ENCODE measurements around the gene NCOA7.
"Not testable (repeated sequence)": the region's sequence is repeated elsewhere in the genome, so short reads cannot be mapped to it uniquely, and the experiment has no call there.

The NCOA7 gene

GRCh38 chr6:125882243-125882642 lies 91.5 kb downstream of the NCOA7 start:
- Histone ChIP-seq H3K9ac (ENCODE audit: low read length) (no peak overlapping the region), H3K4me3 (ENCODE audit: low read length) (no peak overlapping the region), H3K9me3 (ENCODE audit: control insufficient read depth, low read length) (no peaks in the 10 kb centered on the region), H3K27me3 (ENCODE audit: control insufficient read depth, insufficient read depth, low read length) (no peaks in the 10 kb centered on the region), H3K36me3 (ENCODE audit: control insufficient read depth, insufficient read depth, low read length) (no peaks in the 10 kb centered on the region), H3K4me1 (ENCODE audit: control insufficient read depth, insufficient read depth, low read length) (no peaks in the 10 kb centered on the region)

- Histone ChIP-seq H3K36me3 (ENCODE audit: control insufficient read depth, insufficient read depth, low read length) (no peaks in the 10 kb centered on the region), H3K9ac (ENCODE audit: low read length) (no peak overlapping the region), H3K27me3 (ENCODE audit: control insufficient read depth, insufficient read depth, low read length) (no peaks in the 10 kb centered on the region), H3K4me3 (ENCODE audit: low read length) (no peak overlapping the region), H3K9me3 (ENCODE audit: control insufficient read depth, low read length) (no peaks in the 10 kb centered on the region), H3K4me1 (ENCODE audit: control insufficient read depth, insufficient read depth, low read length) (no peaks in the 10 kb centered on the region)
Measured at GRCh38 chr6:125884634-125885371, 94.0 kb downstream of the NCOA7 start.

- H3K4me1 ChIP-seq (ENCODE audit: control insufficient read depth, insufficient read depth, low read length): no peaks in the 10 kb centered on the region
- no peak overlapping the region for H3K9ac ChIP-seq (ENCODE audit: low read length)
- no peak overlapping the region for H3K4me3 ChIP-seq (ENCODE audit: low read length)
- no peaks in the 10 kb centered on the region for H3K27me3 ChIP-seq (ENCODE audit: control insufficient read depth, insufficient read depth, low read length)
- no peaks in the 10 kb centered on the region for H3K36me3 ChIP-seq (ENCODE audit: control insufficient read depth, insufficient read depth, low read length)
- no peaks in the 10 kb centered on the region for H3K9me3 ChIP-seq (ENCODE audit: control insufficient read depth, low read length)
Measured at GRCh38 chr6:125886021-125886420, 95.3 kb downstream of the NCOA7 start.

- H3K36me3 ChIP-seq (ENCODE audit: control insufficient read depth, insufficient read depth, low read length): no peaks in the 10 kb centered on the region
- no peak overlapping the region for H3K4me3 ChIP-seq (ENCODE audit: low read length)
- H3K9ac ChIP-seq (ENCODE audit: low read length): no peak overlapping the region
- no peaks in the 10 kb centered on the region for H3K9me3 ChIP-seq (ENCODE audit: control insufficient read depth, low read length)
- no peaks in the 10 kb centered on the region for H3K27me3 ChIP-seq (ENCODE audit: control insufficient read depth, insufficient read depth, low read length)
- H3K4me1 ChIP-seq (ENCODE audit: control insufficient read depth, insufficient read depth, low read length): no peaks in the 10 kb centered on the region
Measured at GRCh38 chr6:125886914-125887313, 96.2 kb downstream of the NCOA7 start.

- Histone ChIP-seq H3K9me3 (ENCODE audit: control insufficient read depth, low read length) (no peaks in the 10 kb centered on the region), H3K27me3 (ENCODE audit: control insufficient read depth, insufficient read depth, low read length) (no peaks in the 10 kb centered on the region), H3K36me3 (ENCODE audit: control insufficient read depth, insufficient read depth, low read length) (no peaks in the 10 kb centered on the region), H3K9ac (ENCODE audit: low read length) (no peak overlapping the region), H3K4me3 (ENCODE audit: low read length) (no peak overlapping the region), H3K4me1 (ENCODE audit: control insufficient read depth, insufficient read depth, low read length) (no peaks in the 10 kb centered on the region)
Measured at GRCh38 chr6:125887372-125887771, 96.6 kb downstream of the NCOA7 start.

GRCh38 chr6:125888989-125889656 lies 98.4 kb downstream of the NCOA7 start:
- Histone ChIP-seq H3K4me3 (ENCODE audit: low read length) (no peak overlapping the region), H3K4me1 (ENCODE audit: control insufficient read depth, insufficient read depth, low read length) (no peaks in the 10 kb centered on the region), H3K27me3 (ENCODE audit: control insufficient read depth, insufficient read depth, low read length) (no peaks in the 10 kb centered on the region), H3K36me3 (ENCODE audit: control insufficient read depth, insufficient read depth, low read length) (no peaks in the 10 kb centered on the region), H3K9me3 (ENCODE audit: control insufficient read depth, low read length) (no peaks in the 10 kb centered on the region), H3K9ac (ENCODE audit: low read length) (no peak overlapping the region)

- Histone ChIP-seq H3K9ac (ENCODE audit: low read length) (no peak overlapping the region), H3K27me3 (ENCODE audit: control insufficient read depth, insufficient read depth, low read length) (no peaks in the 10 kb centered on the region), H3K9me3 (ENCODE audit: control insufficient read depth, low read length) (no peaks in the 10 kb centered on the region), H3K4me1 (ENCODE audit: control insufficient read depth, insufficient read depth, low read length) (peaks cover 11% of the 10 kb centered on the region), H3K4me3 (ENCODE audit: low read length) (no peak overlapping the region), H3K36me3 (ENCODE audit: control insufficient read depth, insufficient read depth, low read length) (no peaks in the 10 kb centered on the region)
Measured at GRCh38 chr6:125899726-125900182, 109.0 kb downstream of the NCOA7 start.

GRCh38 chr6:125904871-125905270 lies 114.1 kb downstream of the NCOA7 start:
- Histone ChIP-seq H3K36me3 (ENCODE audit: control insufficient read depth, insufficient read depth, low read length) (no peaks in the 10 kb centered on the region), H3K27me3 (ENCODE audit: control insufficient read depth, insufficient read depth, low read length) (no peaks in the 10 kb centered on the region), H3K9ac (ENCODE audit: low read length) (no peak overlapping the region), H3K9me3 (ENCODE audit: control insufficient read depth, low read length) (no peaks in the 10 kb centered on the region), H3K4me1 (ENCODE audit: control insufficient read depth, insufficient read depth, low read length) (peaks cover 11% of the 10 kb centered on the region), H3K4me3 (ENCODE audit: low read length) (no peak overlapping the region)

GRCh38 chr6:125906158-125906998 lies 115.6 kb downstream of the NCOA7 start:
- Histone ChIP-seq H3K4me1 (ENCODE audit: control insufficient read depth, insufficient read depth, low read length) (peaks cover 11% of the 10 kb centered on the region), H3K36me3 (ENCODE audit: control insufficient read depth, insufficient read depth, low read length) (no peaks in the 10 kb centered on the region), H3K9ac (ENCODE audit: low read length) (no peak overlapping the region), H3K27me3 (ENCODE audit: control insufficient read depth, insufficient read depth, low read length) (no peaks in the 10 kb centered on the region), H3K4me3 (ENCODE audit: low read length) (no peak overlapping the region), H3K9me3 (ENCODE audit: control insufficient read depth, low read length) (no peaks in the 10 kb centered on the region)

- Histone ChIP-seq H3K9ac (ENCODE audit: low read length) (no peak overlapping the region), H3K4me3 (ENCODE audit: low read length) (no peak overlapping the region), H3K36me3 (ENCODE audit: control insufficient read depth, insufficient read depth, low read length) (no peaks in the 10 kb centered on the region)
Measured at GRCh38 chr6:125910527-125910926, 119.8 kb downstream of the NCOA7 start.

GRCh38 chr6:125911051-125911451 lies 120.3 kb downstream of the NCOA7 start:
- H3K4me3 ChIP-seq (ENCODE audit: low read length); H3K36me3 ChIP-seq (ENCODE audit: control insufficient read depth, insufficient read depth, low read length); H3K4me1 ChIP-seq (ENCODE audit: control insufficient read depth, insufficient read depth, low read length); H3K9ac ChIP-seq (ENCODE audit: low read length); H3K9me3 ChIP-seq (ENCODE audit: control insufficient read depth, low read length); H3K27me3 ChIP-seq (ENCODE audit: control insufficient read depth, insufficient read depth, low read length): not testable (repeated sequence)

More at GRCh38 chr6:125910527-125910926, 119.8 kb downstream of the NCOA7 start:
- H3K27me3 ChIP-seq (ENCODE audit: control insufficient read depth, insufficient read depth, low read length): no peaks in the 10 kb centered on the region
- no peaks in the 10 kb centered on the region for H3K9me3 ChIP-seq (ENCODE audit: control insufficient read depth, low read length)
- peaks cover 5% of the 10 kb centered on the region for H3K4me1 ChIP-seq (ENCODE audit: control insufficient read depth, insufficient read depth, low read length)

- not testable (repeated sequence) for H3K4me1 ChIP-seq (ENCODE audit: control insufficient read depth, insufficient read depth, low read length); H3K9me3 ChIP-seq (ENCODE audit: control insufficient read depth, low read length); H3K27me3 ChIP-seq (ENCODE audit: control insufficient read depth, insufficient read depth, low read length); H3K9ac ChIP-seq (ENCODE audit: low read length); H3K36me3 ChIP-seq (ENCODE audit: control insufficient read depth, insufficient read depth, low read length); H3K4me3 ChIP-seq (ENCODE audit: low read length)
Measured at GRCh38 chr6:125912430-125912829, 121.7 kb downstream of the NCOA7 start.
